LHCN-M2 (cell line): Measurements from ENCODE around the gene AMY1A. TPM values are rescaled to one million over a fixed set of nuclear protein-coding genes. Genes with fewer than 3 reads are reported as not detected.
"Not testable (repeated sequence)": the region's sequence is repeated elsewhere in the genome, so short reads cannot be mapped to it uniquely, and the experiment has no call there.

Source experiments
- DNase-seq: peaks from one replicate; pipeline ENCODE4 v3.0.0-alpha.2; 2012; ENCODE audit warnings: low read depth
- polyA plus RNA-seq: library from polyadenylated mRNA; unstranded; fragments of >200 nt; gene quantifications from one replicate; pipeline ENCODE4 v1.2.1, GENCODE V29; 2012; ENCODE audit warnings: missing spikeins
- total RNA-seq: library from RNA; depleted of rRNA; stranded (reverse); fragments of >200 nt; gene quantifications from 2 replicates; pipeline ENCODE4 v1.2.3, GENCODE V29; 2014; rRNA removed

The AMY1A gene
- not detected in 2 replicates for total RNA-seq
- polyA plus RNA-seq, result not detected

DNA sequence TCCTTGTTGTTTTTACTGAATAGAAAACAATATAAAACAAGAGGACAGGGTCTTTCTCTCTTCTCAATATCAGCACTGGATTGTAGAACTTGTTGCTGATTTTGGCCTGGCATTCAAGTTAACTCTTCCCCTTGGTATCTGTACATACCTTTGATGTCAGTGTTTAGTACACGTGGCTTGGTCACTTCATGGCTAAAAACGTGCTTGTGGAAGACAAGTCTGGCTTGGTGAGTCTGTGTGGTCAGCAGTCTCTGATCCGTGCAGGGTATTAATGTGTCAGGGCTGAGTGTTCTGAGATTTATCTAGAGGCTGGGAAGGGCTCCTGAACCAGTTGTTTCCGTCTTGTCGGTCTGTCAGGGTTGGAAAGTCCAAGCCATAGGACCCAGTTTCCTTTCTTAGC lies at the start of gene AMY1A:
Gene AMY1A (plus strand): TSS at position 301 of the 400 bp plus-strand sequence. CDS start 571 bp downstream, outside the sequence.
- DNase-seq, result not testable (repeated sequence)

DNA sequence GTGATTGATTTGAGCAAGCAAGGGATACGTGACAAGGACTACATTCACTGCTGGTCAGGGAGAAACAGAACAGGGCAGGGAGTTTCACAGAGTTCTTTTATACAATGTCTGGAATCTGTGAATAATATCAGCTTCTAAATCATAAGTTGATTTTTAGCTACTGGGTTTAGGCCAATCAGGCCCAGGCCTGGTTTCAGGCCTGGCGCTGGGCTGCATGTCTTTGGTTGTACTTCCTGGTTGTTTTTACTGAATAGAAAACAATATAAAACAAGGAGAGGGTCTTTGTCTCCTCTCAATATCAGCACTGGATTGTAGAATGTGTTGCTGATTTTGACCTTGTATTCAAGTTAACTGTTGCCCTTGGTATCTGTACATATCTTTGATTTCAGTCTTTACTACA lies 39.2 kb upstream of the AMY1A start:
- no peak for DNase-seq

DNA sequence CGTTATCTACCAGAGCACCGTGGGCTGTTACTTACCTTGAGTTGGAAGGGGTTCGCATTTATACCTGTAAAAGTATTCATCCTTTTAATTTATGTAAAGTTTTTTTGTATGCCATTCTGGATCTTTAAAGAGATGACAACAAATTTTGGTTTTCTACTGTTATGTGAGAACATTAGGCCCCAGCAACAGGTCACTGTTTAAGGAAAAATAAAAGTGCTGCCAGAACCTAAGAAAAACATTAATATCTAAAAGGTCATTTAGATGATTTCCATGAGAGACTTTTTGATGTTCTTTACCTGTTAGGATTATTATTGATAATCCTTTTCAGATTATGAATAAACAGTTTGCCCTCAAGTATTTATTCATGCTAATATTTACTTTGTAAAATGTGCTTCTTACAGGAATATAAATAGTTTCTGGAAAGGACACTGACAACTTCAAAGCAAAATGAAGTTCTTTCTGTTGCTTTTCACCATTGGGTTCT lies 38.5 kb upstream of the AMY1A start, which contains the start of gene AMY2A:
Gene AMY2A (plus strand): TSS at position 434 of the 484 bp plus-strand sequence. CDS start 14 bp downstream, at position 448.
- not testable (repeated sequence) for DNase-seq

DNA sequence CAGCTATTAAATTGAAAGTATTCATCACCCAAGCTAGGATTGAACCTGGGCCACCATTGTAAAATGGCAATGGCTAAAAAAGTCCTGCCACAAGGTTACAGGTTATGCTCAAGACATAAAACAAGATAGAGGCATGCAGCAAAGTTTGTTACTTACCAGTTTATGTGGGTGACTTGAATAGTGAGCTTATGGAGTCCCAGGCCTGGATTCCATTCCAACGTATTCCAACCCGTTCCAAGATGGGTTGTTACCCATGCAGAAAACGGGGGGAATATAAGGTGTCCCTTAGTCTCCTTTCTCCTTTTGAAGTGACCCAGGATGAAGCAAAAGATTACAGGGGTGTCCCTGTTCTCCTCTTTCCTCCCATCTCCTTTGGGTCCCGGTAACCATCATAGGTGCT lies 28.1 kb upstream of the AMY1A start:
- DNase-seq, result not testable (repeated sequence)

DNA sequence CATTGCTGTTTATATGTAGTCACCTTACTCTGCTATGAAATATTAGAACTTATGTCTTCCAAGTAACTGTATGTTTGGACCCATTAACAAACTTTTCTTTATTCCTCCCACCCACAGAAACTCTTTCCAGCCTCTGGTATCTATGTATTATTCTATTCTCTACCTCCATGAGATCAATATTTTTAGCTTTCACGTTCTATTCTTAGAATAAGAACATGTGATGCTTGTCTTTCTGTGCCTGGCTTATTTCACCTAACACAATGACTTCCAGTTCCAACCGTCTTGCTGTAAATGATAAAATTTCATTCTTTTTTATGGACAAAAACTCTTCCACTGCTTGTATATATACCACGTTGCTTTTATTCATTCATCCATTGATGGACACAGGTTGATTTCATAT lies 14.4 kb upstream of the AMY1A start:
- not testable (repeated sequence) for DNase-seq

DNA sequence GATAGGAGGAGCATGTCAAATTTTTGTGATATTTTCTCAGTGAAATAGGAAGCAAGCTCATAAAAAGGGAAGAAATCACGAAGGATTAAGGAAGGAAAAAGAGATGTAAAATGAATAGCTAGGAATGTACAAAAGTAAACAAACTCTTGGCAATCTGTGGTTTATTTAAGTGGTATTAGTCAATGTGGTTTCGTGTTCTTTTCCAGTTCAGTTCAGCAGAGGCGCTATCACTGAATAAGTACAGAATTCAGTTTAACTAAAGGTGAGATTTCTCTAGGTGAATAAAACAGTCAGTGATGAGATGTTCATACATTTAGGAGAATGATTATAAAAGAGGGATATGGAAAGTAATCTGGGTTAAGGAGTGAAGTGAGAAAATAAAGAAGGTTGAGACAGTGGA lies 11.7 kb upstream of the AMY1A start:
- not testable (repeated sequence) for DNase-seq

DNA sequence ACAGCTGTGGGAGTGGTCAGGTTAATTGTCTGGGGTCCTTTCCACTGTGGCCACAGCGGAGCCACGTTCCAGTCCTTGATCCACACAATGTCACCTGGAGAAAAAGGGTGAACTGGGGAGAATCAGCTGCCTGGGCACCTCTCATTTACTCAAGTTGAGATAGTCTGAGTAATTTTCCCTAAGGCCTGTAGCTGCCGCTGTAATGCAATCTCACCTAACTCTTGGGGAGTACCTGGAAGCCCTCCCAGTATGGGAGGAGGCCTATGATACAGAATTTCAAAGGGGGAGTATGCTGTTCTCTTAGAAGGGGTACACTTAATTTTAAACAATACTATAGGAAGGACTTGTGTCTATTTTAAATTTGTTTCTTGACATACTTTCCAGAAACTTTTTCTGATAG lies 5.3 kb upstream of the AMY1A start:
- not testable (repeated sequence) for DNase-seq

DNA sequence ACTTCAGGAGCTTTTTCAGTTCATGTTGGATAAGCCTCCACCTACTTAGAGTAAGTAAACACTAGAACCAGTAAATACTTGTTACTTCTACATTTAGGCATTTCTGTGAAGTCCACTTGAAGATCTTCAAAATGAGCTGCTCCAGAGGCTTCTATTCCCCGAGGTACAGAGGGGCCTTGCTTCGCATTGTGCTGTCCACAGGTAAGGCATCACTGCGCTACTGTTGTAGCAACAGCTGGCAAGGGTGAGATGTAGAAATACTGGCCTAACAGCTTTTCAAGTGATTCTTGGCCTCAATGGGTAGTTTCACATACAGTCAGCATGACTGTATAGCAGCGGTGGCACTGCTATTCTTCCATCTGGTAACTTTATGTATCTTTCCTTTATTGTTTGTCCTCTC lies 4.7 kb upstream of the AMY1A start:
- not testable (repeated sequence) for DNase-seq

DNA sequence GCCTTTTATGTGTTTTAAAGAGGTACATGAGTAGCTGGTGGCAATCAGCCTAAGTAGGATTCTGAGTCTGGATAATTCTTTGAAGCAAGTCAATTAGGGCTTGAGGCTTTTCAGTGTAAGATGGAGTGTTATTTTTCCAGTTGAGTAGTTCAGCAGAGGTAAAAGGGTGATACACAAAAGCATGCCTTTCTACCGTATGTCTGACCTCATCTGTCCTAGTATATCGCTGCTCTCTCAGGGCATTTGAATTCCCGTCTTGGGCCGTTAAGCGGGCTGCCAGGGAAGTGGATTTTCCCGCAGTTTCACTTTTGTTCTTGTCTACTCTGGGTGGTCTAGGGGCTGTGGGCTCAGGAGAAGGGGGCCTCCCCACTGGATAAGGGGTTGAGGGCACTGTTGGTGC lies 1.4 kb upstream of the AMY1A start:
- not testable (repeated sequence) for DNase-seq

DNA sequence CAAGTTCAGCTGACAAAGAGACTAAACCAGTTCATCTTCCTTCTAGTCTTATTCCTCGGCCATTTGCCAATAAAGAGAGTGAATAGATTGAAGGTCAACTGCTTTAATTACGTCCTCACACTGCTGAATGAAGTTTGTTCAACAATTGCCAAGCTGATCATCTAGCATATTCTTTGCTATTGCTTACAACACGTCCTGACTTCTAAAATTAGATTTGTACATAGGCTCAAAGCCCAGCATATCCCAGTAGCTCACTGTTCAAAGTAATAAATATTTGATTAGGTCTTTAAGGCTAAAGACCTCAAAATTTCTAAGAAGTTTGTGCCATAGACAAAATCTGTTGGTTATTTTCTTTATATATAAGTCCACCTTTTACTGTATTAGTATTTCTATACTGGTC lies 20.8 kb downstream of the AMY1A start:
- not testable (repeated sequence) for DNase-seq

DNA sequence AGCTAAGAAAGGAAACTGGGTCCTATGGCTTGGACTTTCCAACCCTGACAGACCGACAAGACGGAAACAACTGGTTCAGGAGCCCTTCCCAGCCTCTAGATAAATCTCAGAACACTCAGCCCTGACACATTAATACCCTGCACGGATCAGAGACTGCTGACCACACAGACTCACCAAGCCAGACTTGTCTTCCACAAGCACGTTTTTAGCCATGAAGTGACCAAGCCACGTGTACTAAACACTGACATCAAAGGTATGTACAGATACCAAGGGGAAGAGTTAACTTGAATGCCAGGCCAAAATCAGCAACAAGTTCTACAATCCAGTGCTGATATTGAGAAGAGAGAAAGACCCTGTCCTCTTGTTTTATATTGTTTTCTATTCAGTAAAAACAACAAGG lies 40.5 kb downstream of the AMY1A start, which contains the start of gene AMY1B:
Gene AMY1B (minus strand): TSS at position 101 of the 400 bp plus-strand sequence. CDS start 571 bp downstream, outside the sequence.
- not testable (repeated sequence) for DNase-seq

DNA sequence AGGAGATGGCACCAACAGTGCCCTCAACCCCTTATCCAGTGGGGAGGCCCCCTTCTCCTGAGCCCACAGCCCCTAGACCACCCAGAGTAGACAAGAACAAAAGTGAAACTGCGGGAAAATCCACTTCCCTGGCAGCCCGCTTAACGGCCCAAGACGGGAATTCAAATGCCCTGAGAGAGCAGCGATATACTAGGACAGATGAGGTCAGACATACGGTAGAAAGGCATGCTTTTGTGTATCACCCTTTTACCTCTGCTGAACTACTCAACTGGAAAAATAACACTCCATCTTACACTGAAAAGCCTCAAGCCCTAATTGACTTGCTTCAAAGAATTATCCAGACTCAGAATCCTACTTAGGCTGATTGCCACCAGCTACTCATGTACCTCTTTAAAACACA lies 41.9 kb downstream of the AMY1A start:
- DNase-seq, result not testable (repeated sequence)

DNA sequence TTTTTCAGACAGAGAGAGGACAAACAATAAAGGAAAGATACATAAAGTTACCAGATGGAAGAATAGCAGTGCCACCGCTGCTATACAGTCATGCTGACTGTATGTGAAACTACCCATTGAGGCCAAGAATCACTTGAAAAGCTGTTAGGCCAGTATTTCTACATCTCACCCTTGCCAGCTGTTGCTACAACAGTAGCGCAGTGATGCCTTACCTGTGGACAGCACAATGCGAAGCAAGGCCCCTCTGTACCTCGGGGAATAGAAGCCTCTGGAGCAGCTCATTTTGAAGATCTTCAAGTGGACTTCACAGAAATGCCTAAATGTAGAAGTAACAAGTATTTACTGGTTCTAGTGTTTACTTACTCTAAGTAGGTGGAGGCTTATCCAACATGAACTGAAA lies 45.1 kb downstream of the AMY1A start:
- DNase-seq, result not testable (repeated sequence)

DNA sequence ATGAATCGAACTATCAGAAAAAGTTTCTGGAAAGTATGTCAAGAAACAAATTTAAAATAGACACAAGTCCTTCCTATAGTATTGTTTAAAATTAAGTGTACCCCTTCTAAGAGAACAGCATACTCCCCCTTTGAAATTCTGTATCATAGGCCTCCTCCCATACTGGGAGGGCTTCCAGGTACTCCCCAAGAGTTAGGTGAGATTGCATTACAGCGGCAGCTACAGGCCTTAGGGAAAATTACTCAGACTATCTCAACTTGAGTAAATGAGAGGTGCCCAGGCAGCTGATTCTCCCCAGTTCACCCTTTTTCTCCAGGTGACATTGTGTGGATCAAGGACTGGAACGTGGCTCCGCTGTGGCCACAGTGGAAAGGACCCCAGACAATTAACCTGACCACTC lies 45.7 kb downstream of the AMY1A start:
- DNase-seq, result not testable (repeated sequence)

DNA sequence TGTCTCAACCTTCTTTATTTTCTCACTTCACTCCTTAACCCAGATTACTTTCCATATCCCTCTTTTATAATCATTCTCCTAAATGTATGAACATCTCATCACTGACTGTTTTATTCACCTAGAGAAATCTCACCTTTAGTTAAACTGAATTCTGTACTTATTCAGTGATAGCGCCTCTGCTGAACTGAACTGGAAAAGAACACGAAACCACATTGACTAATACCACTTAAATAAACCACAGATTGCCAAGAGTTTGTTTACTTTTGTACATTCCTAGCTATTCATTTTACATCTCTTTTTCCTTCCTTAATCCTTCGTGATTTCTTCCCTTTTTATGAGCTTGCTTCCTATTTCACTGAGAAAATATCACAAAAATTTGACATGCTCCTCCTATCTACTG lies 52.1 kb downstream of the AMY1A start:
- DNase-seq, result not testable (repeated sequence)

DNA sequence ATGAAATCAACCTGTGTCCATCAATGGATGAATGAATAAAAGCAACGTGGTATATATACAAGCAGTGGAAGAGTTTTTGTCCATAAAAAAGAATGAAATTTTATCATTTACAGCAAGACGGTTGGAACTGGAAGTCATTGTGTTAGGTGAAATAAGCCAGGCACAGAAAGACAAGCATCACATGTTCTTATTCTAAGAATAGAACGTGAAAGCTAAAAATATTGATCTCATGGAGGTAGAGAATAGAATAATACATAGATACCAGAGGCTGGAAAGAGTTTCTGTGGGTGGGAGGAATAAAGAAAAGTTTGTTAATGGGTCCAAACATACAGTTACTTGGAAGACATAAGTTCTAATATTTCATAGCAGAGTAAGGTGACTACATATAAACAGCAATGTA lies 54.8 kb downstream of the AMY1A start:
- DNase-seq, result not testable (repeated sequence)

Other genes starting within 250 kb of the AMY1A start
- gene RNPC3, start 130.1 kb upstream of the AMY1A start, total RNA-seq, result 6.2 and 6.5 TPM in 2 replicates
- gene AMY2B, start 84.2 kb upstream of the AMY1A start, total RNA-seq, result 1.5 and 2.7 TPM in 2 replicates
- not detected in 2 replicates for gene AMY2A, start 38.3 kb upstream of the AMY1A start, total RNA-seq
- gene AMY1B, start 40.5 kb downstream of the AMY1A start, total RNA-seq, result not detected in 2 replicates
- gene AMY1C, start 94.1 kb downstream of the AMY1A start, total RNA-seq, result not detected in 2 replicates